ENCODE results near the gene TAAR1. TPM values are rescaled to one million over a fixed set of nuclear protein-coding genes. Genes with fewer than 3 reads are reported as not detected.

Gene TAAR1
- total and polyA plus RNA-seq, 2 donors (not counting 1 experiment from before 2014, with no cell fraction given) = not detected

DNA sequence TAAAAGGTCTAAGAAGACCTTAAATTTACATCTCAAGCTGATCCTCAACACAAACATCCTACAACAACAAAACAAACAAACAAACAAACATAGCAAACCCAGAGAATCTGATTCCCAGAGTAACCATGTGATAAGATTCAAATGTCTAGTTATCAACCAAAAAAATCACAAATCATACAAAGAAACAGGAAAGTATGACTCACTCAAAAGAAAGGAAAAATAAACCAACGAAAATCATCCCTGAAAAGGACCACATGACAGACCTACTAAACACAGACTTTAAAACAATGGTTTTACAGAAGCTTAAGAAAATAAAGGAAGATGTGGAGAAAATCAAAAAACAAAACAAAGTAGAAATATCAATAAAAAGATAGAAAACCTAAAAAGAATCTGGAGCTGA lies 36.8 kb upstream of the TAAR1 start:
- no peaks in the 10 kb centered on the region for H3K79me2 ChIP-seq (ENCODE audit: control insufficient read depth, insufficient read depth, low read length)
- Mint-ChIP-seq H3K4me1 (no peaks in the 10 kb centered on the region), H3K9me3 (ENCODE audit: insufficient read depth) (peaks cover 12% of the 10 kb centered on the region), H3K27ac (no peak overlapping the region), H3K27me3 (peaks cover 9% of the 10 kb centered on the region), H3K4me3 (no peak overlapping the region)
- no peaks in the 10 kb centered on the region for H3K36me3 ChIP-seq (replicated peaks in 1 of 2; ENCODE audit: control extremely low read depth in 1 of 2, control insufficient read depth in 1 of 2, extremely low read depth in 1 of 2, insufficient read depth in 2 of 2, low read length in 1 of 2)
- H3K4me1 ChIP-seq (ENCODE audit: control insufficient read depth in 2 of 2, insufficient read depth in 2 of 2, low read length in 2 of 2) = no peaks in the 10 kb centered on the region
- ATAC-seq (ENCODE audit: low read depth) = no peak
- CTCF ChIA-PET = no interaction called here
- intact Hi-C loops (cut with micrococcal nuclease) = no loop called here
- no peak overlapping the region for H3K4me3 ChIP-seq (ENCODE audit: control extremely low read depth in 1 of 5, extremely low read depth in 1 of 5, insufficient read depth in 1 of 5, low read depth in 2 of 5, low read length in 4 of 5)
- H3K9me3 ChIP-seq (ENCODE audit: control extremely low read depth in 1 of 3, control insufficient read depth in 2 of 3, insufficient read depth in 1 of 3, low read length in 2 of 3) = peaks cover 0 to 14% (median 9%) of the 10 kb centered on the region in 3 donors
- WGBS (ENCODE audit: insufficient coverage) = no CpG with 5 or more reads among the region's 1 CpG
- DNase-seq = no peak
- no peak overlapping the region for H3K27ac ChIP-seq (ENCODE audit: low read length in 2 of 2)
- POLR2A ChIA-PET = no interaction called here
- H3K27me3 ChIP-seq (replicated peaks in 1 of 4; ENCODE audit: control extremely low read depth in 1 of 4, control insufficient read depth in 3 of 4, insufficient read depth in 4 of 4, low read length in 3 of 4) = no peaks in the 10 kb centered on the region
- no peak overlapping the region for H2AFZ ChIP-seq (ENCODE audit: insufficient read depth, low read depth, low read length, poor library complexity, severe bottlenecking)
- TF ChIP-seq, protein P1, sequence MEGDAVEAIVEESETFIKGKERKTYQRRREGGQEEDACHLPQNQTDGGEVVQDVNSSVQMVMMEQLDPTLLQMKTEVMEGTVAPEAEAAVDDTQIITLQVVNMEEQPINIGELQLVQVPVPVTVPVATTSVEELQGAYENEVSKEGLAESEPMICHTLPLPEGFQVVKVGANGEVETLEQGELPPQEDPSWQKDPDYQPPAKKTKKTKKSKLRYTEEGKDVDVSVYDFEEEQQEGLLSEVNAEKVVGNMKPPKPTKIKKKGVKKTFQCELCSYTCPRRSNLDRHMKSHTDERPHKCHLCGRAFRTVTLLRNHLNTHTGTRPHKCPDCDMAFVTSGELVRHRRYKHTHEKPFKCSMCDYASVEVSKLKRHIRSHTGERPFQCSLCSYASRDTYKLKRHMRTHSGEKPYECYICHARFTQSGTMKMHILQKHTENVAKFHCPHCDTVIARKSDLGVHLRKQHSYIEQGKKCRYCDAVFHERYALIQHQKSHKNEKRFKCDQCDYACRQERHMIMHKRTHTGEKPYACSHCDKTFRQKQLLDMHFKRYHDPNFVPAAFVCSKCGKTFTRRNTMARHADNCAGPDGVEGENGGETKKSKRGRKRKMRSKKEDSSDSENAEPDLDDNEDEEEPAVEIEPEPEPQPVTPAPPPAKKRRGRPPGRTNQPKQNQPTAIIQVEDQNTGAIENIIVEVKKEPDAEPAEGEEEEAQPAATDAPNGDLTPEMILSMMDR (IDR thresholded peaks at IDR 0.05) = no peak
- no peak for TF ChIP-seq EZH2 (IDR thresholded peaks at IDR 0.05; ENCODE audit: borderline replicate concordance, insufficient read depth, low read depth, low read length, poor library complexity, severe bottlenecking)
- H4K20me1 ChIP-seq (ENCODE audit: control insufficient read depth, insufficient read depth, low read length, poor library complexity, severe bottlenecking) = no peaks in the 10 kb centered on the region
- H3K9ac ChIP-seq (ENCODE audit: low read length) = no peak overlapping the region
- H3K4me2 ChIP-seq (replicated peaks; ENCODE audit: low read depth, low read length, poor library complexity, severe bottlenecking) = no peak overlapping the region

DNA sequence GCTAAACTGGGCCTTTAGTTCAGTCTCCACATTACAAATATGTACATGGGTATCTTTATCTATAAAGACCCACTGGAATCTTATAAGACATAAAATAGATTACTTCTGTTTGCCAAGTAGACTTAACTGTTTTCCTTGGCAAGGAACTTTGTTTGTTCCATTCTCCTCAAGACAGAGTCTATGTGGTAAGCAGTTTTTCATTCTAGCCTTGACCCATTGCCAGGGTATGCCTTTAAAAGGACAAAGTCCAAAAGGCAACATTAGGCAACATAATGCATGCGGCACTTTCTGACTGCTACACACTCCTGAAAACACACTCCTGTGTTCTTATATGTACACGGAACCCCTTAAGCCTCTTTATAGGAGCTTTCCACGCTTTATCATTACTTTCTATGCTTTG lies 34.5 kb upstream of the TAAR1 start:
- ChIA-PET POLR2A (no interaction called here), CTCF (no interaction called here)
- Histone ChIP-seq H3K9me3 (ENCODE audit: control extremely low read depth in 1 of 3, control insufficient read depth in 2 of 3, insufficient read depth in 1 of 3, low read length in 2 of 3) (peaks cover 0 to 14% (median 9%) of the 10 kb centered on the region in 3 donors), H3K27ac (ENCODE audit: low read length in 2 of 2) (no peak overlapping the region), H3K4me3 (ENCODE audit: control extremely low read depth in 1 of 5, extremely low read depth in 1 of 5, insufficient read depth in 1 of 5, low read depth in 2 of 5, low read length in 4 of 5) (no peak overlapping the region), H3K4me1 (ENCODE audit: control insufficient read depth in 2 of 2, insufficient read depth in 2 of 2, low read length in 2 of 2) (no peaks in the 10 kb centered on the region), H3K27me3 (replicated peaks in 1 of 4; ENCODE audit: control extremely low read depth in 1 of 4, control insufficient read depth in 3 of 4, insufficient read depth in 4 of 4, low read length in 3 of 4) (peaks cover 0 to 7% (median 0%) of the 10 kb centered on the region in 4 experiments), H3K4me2 (replicated peaks; ENCODE audit: low read depth, low read length, poor library complexity, severe bottlenecking) (no peak overlapping the region), H3K9ac (ENCODE audit: low read length) (no peak overlapping the region), H2AFZ (ENCODE audit: insufficient read depth, low read depth, low read length, poor library complexity, severe bottlenecking) (no peak overlapping the region), H4K20me1 (ENCODE audit: control insufficient read depth, insufficient read depth, low read length, poor library complexity, severe bottlenecking) (no peaks in the 10 kb centered on the region), H3K36me3 (replicated peaks in 1 of 2; ENCODE audit: control extremely low read depth in 1 of 2, control insufficient read depth in 1 of 2, extremely low read depth in 1 of 2, insufficient read depth in 2 of 2, low read length in 1 of 2) (no peaks in the 10 kb centered on the region), H3K79me2 (ENCODE audit: control insufficient read depth, insufficient read depth, low read length) (no peaks in the 10 kb centered on the region)
- no peak for ATAC-seq (ENCODE audit: low read depth)
- no peak for DNase-seq
- 100% methylated on average over 2 of the region's 3 CpGs for WGBS (ENCODE audit: insufficient coverage)
- Mint-ChIP-seq H3K9me3 (ENCODE audit: insufficient read depth) (peaks cover 12% of the 10 kb centered on the region), H3K4me1 (no peaks in the 10 kb centered on the region), H3K27ac (no peak overlapping the region), H3K4me3 (no peak overlapping the region), H3K27me3 (peaks cover 24% of the 10 kb centered on the region)
- TF ChIP-seq EZH2 (IDR thresholded peaks at IDR 0.05; ENCODE audit: borderline replicate concordance, insufficient read depth, low read depth, low read length, poor library complexity, severe bottlenecking) = no peak
- TF ChIP-seq, protein P1 (IDR thresholded peaks at IDR 0.05) = no peak
- intact Hi-C loops (cut with micrococcal nuclease) = no loop called here

Measured in B cell (primary cell).